H9 (cell line): ENCODE data around the gene C17orf107. TPM values are rescaled to one million over a fixed set of nuclear protein-coding genes. Genes with fewer than 3 reads are reported as not detected.
"Not testable (repeated sequence)": the region's sequence is repeated elsewhere in the genome, so short reads cannot be mapped to it uniquely, and the experiment has no call there.

Experiments used
- DNase-seq: peaks from one replicate; pipeline ENCODE4 v3.0.0-alpha.2; 2017
- H2AFZ ChIP-seq: one replicate; pipeline ENCODE4 v1.6.1; 2013; ENCODE audit warnings: mild to moderate bottlenecking, low read length, control low read depth, moderate library complexity
- H2AK5ac ChIP-seq: 2 replicates; pipeline ENCODE4 v1.6.1; 2013; ENCODE audit warnings: low read length, control low read depth, mixed read lengths; ENCODE audit not compliant: insufficient read length
- H2BK120ac ChIP-seq: one replicate; pipeline ENCODE4 v1.6.1; 2013; ENCODE audit warnings: low read depth, mild to moderate bottlenecking, low read length, control low read depth, inconsistent platforms; ENCODE audit not compliant: poor library complexity, severe bottlenecking
- H2BK12ac ChIP-seq: 2 replicates; pipeline ENCODE4 v1.6.1; 2013; ENCODE audit warnings: low read length, control low read depth, mixed read lengths, low read depth; ENCODE audit not compliant: insufficient read length
- H2BK15ac ChIP-seq: 2 replicates; pipeline ENCODE4 v1.6.1; 2013; ENCODE audit warnings: low read depth, low read length, control low read depth
- H2BK20ac ChIP-seq: one replicate; pipeline ENCODE4 v1.6.1; 2013; ENCODE audit warnings: low read depth, mild to moderate bottlenecking, low read length, control low read depth, inconsistent platforms; ENCODE audit not compliant: poor library complexity, severe bottlenecking
- H2BK5ac ChIP-seq: 2 replicates; pipeline ENCODE4 v1.6.1; 2013; ENCODE audit warnings: low read length, control low read depth, mixed read lengths; ENCODE audit not compliant: insufficient read length
- H3K14ac ChIP-seq: 2 replicates; pipeline ENCODE4 v1.6.1; 2013; ENCODE audit warnings: low read length, control low read depth; ENCODE audit not compliant: insufficient read depth
- H3K18ac ChIP-seq: 2 replicates; pipeline ENCODE4 v1.6.1; 2013; ENCODE audit warnings: low read depth, mild to moderate bottlenecking, mixed read lengths, low read length, control low read depth; ENCODE audit not compliant: insufficient read length
- H3K23ac ChIP-seq: 2 replicates; pipeline ENCODE4 v1.6.1; 2013; ENCODE audit warnings: low read length, control low read depth, mixed read lengths, low read depth; ENCODE audit not compliant: insufficient read length
- H3K23me2 ChIP-seq: 2 replicates; pipeline ENCODE4 v1.6.1; 2013; ENCODE audit warnings: low read depth, mild to moderate bottlenecking, mixed read lengths, low read length, control low read depth; ENCODE audit not compliant: insufficient read length, poor library complexity, severe bottlenecking
- H3K27ac ChIP-seq: 2 replicates; pipeline ENCODE4 v1.5.1; 2013; ENCODE audit warnings: low read length, control low read depth, mixed read lengths, low read depth; ENCODE audit not compliant: insufficient read length
- H3K27me3 ChIP-seq: 2 replicates; pipeline ENCODE4 v1.6.1; 2013; ENCODE audit warnings: low read length, control low read depth, inconsistent platforms; ENCODE audit not compliant: insufficient read depth
- H3K4ac ChIP-seq: 2 replicates; pipeline ENCODE4 v1.6.1; 2013; ENCODE audit warnings: low read depth, mild to moderate bottlenecking, control low read depth, inconsistent platforms, low read length, moderate library complexity
- H3K4me1 ChIP-seq: 2 replicates; pipeline ENCODE4 v1.6.1; 2013; ENCODE audit warnings: low read length, control low read depth, inconsistent platforms; ENCODE audit not compliant: insufficient read depth
- H3K4me2 ChIP-seq: 2 replicates; pipeline ENCODE4 v1.6.1; 2013; ENCODE audit warnings: low read length, control low read depth, mixed read lengths; ENCODE audit not compliant: insufficient read length, insufficient read depth
- H3K56ac ChIP-seq: 2 replicates; pipeline ENCODE4 v1.6.1; 2013; ENCODE audit warnings: low read depth, mild to moderate bottlenecking, mixed read lengths, low read length, control low read depth; ENCODE audit not compliant: insufficient read length
- H3K79me1 ChIP-seq: 2 replicates; pipeline ENCODE4 v1.6.1; 2013; ENCODE audit warnings: low read depth, mild to moderate bottlenecking, moderate library complexity, low read length, control low read depth, inconsistent platforms; ENCODE audit not compliant: insufficient read depth, poor library complexity, severe bottlenecking
- H3K79me2 ChIP-seq: 2 replicates; pipeline ENCODE4 v1.6.1; 2013; ENCODE audit warnings: low read length, control low read depth, inconsistent platforms; ENCODE audit not compliant: insufficient read depth
- H3K9ac ChIP-seq: 2 replicates; pipeline ENCODE4 v1.6.1; 2013; ENCODE audit warnings: low read length, control low read depth, mixed read lengths; ENCODE audit not compliant: insufficient read length; ENCODE audit errors: extremely low read depth
- H3K9me3 ChIP-seq: one replicate; pipeline ENCODE4 v1.6.1; 2013; ENCODE audit warnings: low read depth, low read length, inconsistent platforms; ENCODE audit not compliant: control insufficient read depth
- H3T11ph ChIP-seq: one replicate; pipeline ENCODE4 v1.6.1; 2013; ENCODE audit warnings: mild to moderate bottlenecking, low read length, control low read depth, inconsistent platforms
- H4K20me1 ChIP-seq: one replicate; pipeline ENCODE4 v1.6.1; 2013; ENCODE audit not compliant: control insufficient read depth, insufficient read length, insufficient read depth
- H4K5ac ChIP-seq: 2 replicates; pipeline ENCODE4 v1.6.1; 2013; ENCODE audit warnings: low read depth, mild to moderate bottlenecking, mixed read lengths, low read length, control low read depth; ENCODE audit not compliant: insufficient read length
- H4K8ac ChIP-seq: replicated peaks from 2 replicates; pipeline ENCODE4 v1.6.1; 2013; ENCODE audit warnings: low read length, control low read depth, mixed read lengths, low read depth; ENCODE audit not compliant: insufficient read length
- H4K91ac ChIP-seq: 2 replicates; pipeline ENCODE4 v1.6.1; 2013; ENCODE audit warnings: low read depth, mild to moderate bottlenecking, moderate library complexity, mixed read lengths, low read length, control low read depth; ENCODE audit not compliant: insufficient read length
- H3K27ac Mint-ChIP-seq, 3 experiments: 2 replicates in 2 of 3; 3 replicates in 1 of 3; pipeline ENCODE4 v1.8.0; 2020 to 2021; ENCODE audit warnings: mixed read lengths in 3 of 3, mild to moderate bottlenecking in 1 of 3, moderate library complexity in 1 of 3
- H3K27me3 Mint-ChIP-seq: 2 replicates; pipeline ENCODE4 v1.8.0; 2021; ENCODE audit warnings: low read depth, mild to moderate bottlenecking, moderate library complexity, mixed read lengths
- H3K36me3 Mint-ChIP-seq, 3 experiments: 2 replicates in 2 of 3; 3 replicates in 1 of 3; pipeline ENCODE4 v1.8.0; 2020 to 2021; ENCODE audit warnings: low read depth in 3 of 3, mixed read lengths in 3 of 3; ENCODE audit not compliant: insufficient read depth in 1 of 3
- H3K4me1 Mint-ChIP-seq, 2 experiments: 2 replicates each; pipeline ENCODE4 v1.8.0; 2020; ENCODE audit warnings: mixed read lengths in 2 of 2
- H3K4me3 Mint-ChIP-seq, 2 experiments: 2 replicates in 1 of 2; 3 replicates in 1 of 2; pipeline ENCODE4 v1.8.0; 2020 to 2021; ENCODE audit warnings: mild to moderate bottlenecking in 2 of 2, mixed read lengths in 2 of 2, moderate library complexity in 1 of 2
- H3K9me3 Mint-ChIP-seq, 2 experiments: 2 replicates in 1 of 2; 3 replicates in 1 of 2; pipeline ENCODE4 v1.8.0; 2020; ENCODE audit warnings: mild to moderate bottlenecking in 2 of 2, mixed read lengths in 2 of 2, moderate library complexity in 1 of 2
- WGBS: extraction: QIAGEN DNeasy Blood & Tissue Kit; methylation state at CpG from one replicate; pipeline ENCODE4 v1.1.7; 2013; ENCODE audit warnings: missing lambda C conversion rate, low lambda C conversion rate, mixed read lengths; ENCODE audit not compliant: insufficient read length; ENCODE audit errors: extremely low coverage; 5-methylcytosine and 5-hydroxymethylcytosine counted together
- total RNA-seq: library from RNA; stranded (reverse); gene quantifications from 2 replicates; pipeline ENCODE4 v1.2.1, GENCODE V29; 2021

The C17orf107 gene
- total RNA-seq, 1 experiment from 2014 or later, result 4.4 TPM

DNA sequence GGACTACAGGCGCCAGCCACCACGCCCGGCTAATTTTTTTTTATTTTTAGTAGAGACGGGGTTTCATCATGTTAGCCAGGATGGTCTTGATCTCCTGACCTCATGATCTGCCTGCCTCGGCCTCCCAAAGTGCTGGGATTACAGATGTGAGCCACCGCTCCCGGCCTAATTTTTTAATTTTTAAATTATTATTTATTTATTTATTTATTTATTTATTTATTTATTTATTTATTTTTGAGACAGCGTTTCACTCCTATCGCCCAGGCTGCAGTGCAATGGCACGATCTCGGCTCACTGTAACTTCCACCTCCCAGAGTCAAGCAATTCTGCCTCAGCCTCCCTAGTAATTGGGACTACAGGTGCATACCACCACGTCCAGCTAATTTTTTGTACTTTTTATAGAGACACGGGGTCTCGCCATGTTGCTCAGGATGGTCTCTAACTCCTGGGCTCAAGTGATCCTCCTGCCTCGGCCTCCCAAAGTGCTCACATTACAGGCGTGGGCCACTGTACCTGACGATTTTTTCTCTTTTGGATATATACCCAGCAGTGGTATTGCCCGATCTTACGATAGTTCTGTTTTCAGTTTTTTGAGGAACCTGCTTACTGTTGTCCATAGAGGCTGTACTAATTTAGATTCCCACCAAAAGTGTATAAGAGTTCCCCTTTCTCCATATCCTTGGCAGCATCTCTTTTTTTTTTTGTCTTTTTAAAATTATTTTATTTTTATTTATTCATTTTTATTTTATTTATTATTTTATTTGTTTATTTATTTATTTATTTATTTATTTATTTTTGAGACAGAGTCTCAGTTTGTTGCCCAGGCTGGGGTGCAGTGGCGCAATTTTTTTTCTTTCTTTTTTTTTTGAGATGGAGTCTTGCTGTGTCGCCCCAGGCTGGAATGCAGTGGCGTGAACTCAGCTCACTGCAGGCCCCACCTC, 30.0 kb upstream of the C17orf107 start:
- H4K20me1 ChIP-seq, H3K18ac ChIP-seq, H3K9me3 ChIP-seq, H4K8ac ChIP-seq, H3K9me3 Mint-ChIP-seq, H3K79me2 ChIP-seq, DNase-seq, H2AK5ac ChIP-seq, H3K4ac ChIP-seq, H3K4me1 Mint-ChIP-seq, H2BK120ac ChIP-seq, H4K91ac ChIP-seq, H3K4me3 Mint-ChIP-seq, H3K27ac ChIP-seq, H2BK15ac ChIP-seq, H3K36me3 Mint-ChIP-seq, H3K27me3 ChIP-seq, H3K4me2 ChIP-seq, H3K23me2 ChIP-seq, H3K23ac ChIP-seq, H3K9ac ChIP-seq, H2BK5ac ChIP-seq, H3K14ac ChIP-seq, H3T11ph ChIP-seq, H3K27ac Mint-ChIP-seq, H3K27me3 Mint-ChIP-seq, H3K4me1 ChIP-seq, H4K5ac ChIP-seq, H2AFZ ChIP-seq, H2BK12ac ChIP-seq, H3K56ac ChIP-seq, H3K79me1 ChIP-seq, H2BK20ac ChIP-seq: not testable (repeated sequence)
- no CpG with 5 or more reads among the region's 22 CpGs for WGBS
